ENCODE results near the gene KRT27. TPM values are rescaled to one million over a fixed set of nuclear protein-coding genes. Genes with fewer than 3 reads are reported as not detected.
A peak's percentile ranks its signal among the peaks of the same experiment; 100 is the strongest.

The KRT27 gene
- total RNA-seq, 1 donor from 2014 or later = not detected

- no peaks in the 10 kb centered on the region for H3K9me3 Mint-ChIP-seq (ENCODE audit: unreplicated experiment)
- TF ChIP-seq CTCF (IDR thresholded peaks at IDR 0.05; ENCODE audit: unreplicated experiment) = no peak
- no peak overlapping the region for H3K4me3 Mint-ChIP-seq (ENCODE audit: unreplicated experiment)
- H3K36me3 Mint-ChIP-seq (ENCODE audit: low read depth, unreplicated experiment) = peaks cover 11% of the 10 kb centered on the region
- DNase-seq (ENCODE audit: low spot score) = no peak
- no peak overlapping the region for H3K27ac Mint-ChIP-seq (ENCODE audit: unreplicated experiment)
- H3K27me3 Mint-ChIP-seq (ENCODE audit: unreplicated experiment) = no peaks in the 10 kb centered on the region
- peaks cover 9% of the 10 kb centered on the region for H3K4me1 Mint-ChIP-seq (ENCODE audit: unreplicated experiment)
These were observed 30.3 kb upstream of the KRT27 start for GRCh38 chr17:40812639-40813038.

GRCh38 chr17:40810494-40810893 is 28.1 kb upstream of the KRT27 start:
- H3K36me3 Mint-ChIP-seq (ENCODE audit: low read depth, unreplicated experiment) = no peaks in the 10 kb centered on the region
- H3K4me3 Mint-ChIP-seq (ENCODE audit: unreplicated experiment) = no peak overlapping the region
- H3K4me1 Mint-ChIP-seq (ENCODE audit: unreplicated experiment) = no peaks in the 10 kb centered on the region
- no peak overlapping the region for H3K27ac Mint-ChIP-seq (ENCODE audit: unreplicated experiment)
- DNase-seq (ENCODE audit: low spot score) = no peak
- no peak for TF ChIP-seq CTCF (IDR thresholded peaks at IDR 0.05; ENCODE audit: unreplicated experiment)
- peaks cover 3% of the 10 kb centered on the region for H3K27me3 Mint-ChIP-seq (ENCODE audit: unreplicated experiment)
- H3K9me3 Mint-ChIP-seq (ENCODE audit: unreplicated experiment) = no peaks in the 10 kb centered on the region

GRCh38 chr17:40809721-40810421 is 27.5 kb upstream of the KRT27 start:
- Mint-ChIP-seq H3K4me3 (ENCODE audit: unreplicated experiment) (no peak overlapping the region), H3K4me1 (ENCODE audit: unreplicated experiment) (no peaks in the 10 kb centered on the region), H3K36me3 (ENCODE audit: low read depth, unreplicated experiment) (no peaks in the 10 kb centered on the region), H3K27ac (ENCODE audit: unreplicated experiment) (no peak overlapping the region), H3K27me3 (ENCODE audit: unreplicated experiment) (peaks cover 3% of the 10 kb centered on the region), H3K9me3 (ENCODE audit: unreplicated experiment) (no peaks in the 10 kb centered on the region)
- no peak for TF ChIP-seq CTCF (IDR thresholded peaks at IDR 0.05; ENCODE audit: unreplicated experiment)
- DNase-seq (ENCODE audit: low spot score) = no peak

GRCh38 chr17:40806131-40806530 is 23.8 kb upstream of the KRT27 start:
- Mint-ChIP-seq H3K36me3 (ENCODE audit: low read depth, unreplicated experiment) (no peaks in the 10 kb centered on the region), H3K27ac (ENCODE audit: unreplicated experiment) (no peak overlapping the region), H3K4me3 (ENCODE audit: unreplicated experiment) (no peak overlapping the region), H3K27me3 (ENCODE audit: unreplicated experiment) (peaks cover 3% of the 10 kb centered on the region), H3K4me1 (ENCODE audit: unreplicated experiment) (no peaks in the 10 kb centered on the region), H3K9me3 (ENCODE audit: unreplicated experiment) (no peaks in the 10 kb centered on the region)
- no peak for TF ChIP-seq CTCF (IDR thresholded peaks at IDR 0.05; ENCODE audit: unreplicated experiment)
- no peak for DNase-seq (ENCODE audit: low spot score)

GRCh38 chr17:40803617-40804082 is 21.3 kb upstream of the KRT27 start:
- TF ChIP-seq CTCF (IDR thresholded peaks at IDR 0.05; ENCODE audit: unreplicated experiment) = peak; percentile 83
- Mint-ChIP-seq H3K4me1 (ENCODE audit: unreplicated experiment) (no peaks in the 10 kb centered on the region), H3K4me3 (ENCODE audit: unreplicated experiment) (no peak overlapping the region), H3K27me3 (ENCODE audit: unreplicated experiment) (peaks cover 3% of the 10 kb centered on the region), H3K36me3 (ENCODE audit: low read depth, unreplicated experiment) (no peaks in the 10 kb centered on the region), H3K27ac (ENCODE audit: unreplicated experiment) (no peak overlapping the region), H3K9me3 (ENCODE audit: unreplicated experiment) (no peaks in the 10 kb centered on the region)
- peak; percentile 83 for DNase-seq (ENCODE audit: low spot score)

Measured in endothelial cell (in vitro differentiated cells).